ENCODE results near the gene RAB27A. TPM values are rescaled to one million over a fixed set of nuclear protein-coding genes. Genes with fewer than 3 reads are reported as not detected.

Gene RAB27A
- total RNA-seq, 1 donor from 2014 or later = 9.5 TPM

Other genes with a start within 250 kb of the RAB27A start
- 52.7 and 59.7 TPM in 2 replicates for gene RSL24D1, start 92.9 kb downstream of the RAB27A start, total RNA-seq
- 4.1 and 7.7 TPM in 2 replicates for gene PIGBOS1, start 29.3 kb upstream of the RAB27A start, total RNA-seq
- 6.5 and 7.6 TPM in 2 replicates for gene PIGB, start 29.4 kb upstream of the RAB27A start, total RNA-seq
- 34.0 and 49.4 TPM in 2 replicates for gene CCPG1, start 118.5 kb upstream of the RAB27A start, total RNA-seq
- 0.60 and 0.87 TPM in 2 replicates for gene PIERCE2, start 118.7 kb upstream of the RAB27A start, total RNA-seq
- gene DNAAF4, start 218.4 kb upstream of the RAB27A start, total RNA-seq = 0.99 and 1.7 TPM in 2 replicates

Data from lung microvascular endothelial cell (primary cell).